Stomach (tissue), 9 donors: ENCODE results near the gene MPP3. TPM values are rescaled to one million over a fixed set of nuclear protein-coding genes. Genes with fewer than 3 reads are reported as not detected.

Experiments
- DNase-seq, 2 donors: peaks; one replicate each; pipeline versions ENCODE4 v3.0.0 to v3.0.0-alpha.2; 2013 to 2019
- H3K27ac ChIP-seq, 5 donors: fragments of 200-600 bp in 4 of 5; sonication (generic) in 4 of 5; one replicate each; pipeline ENCODE4 v1.5.1; 2013 to 2019; ENCODE audit warnings: mild to moderate bottlenecking in 1 of 5, moderate library complexity in 1 of 5
- H3K27me3 ChIP-seq, 3 donors: fragments of 200-600 bp; sonication (generic); one replicate each; pipeline ENCODE4 v1.5.1; 2017 to 2019; ENCODE audit warnings: mixed run types in 1 of 3
- H3K36me3 ChIP-seq, 4 donors: fragments of 200-600 bp; sonication (generic); 1 replicate in 3 of 4; 2 replicates in 1 of 4; pipeline ENCODE4 v1.5.1; 2016 to 2019
- H3K4me1 ChIP-seq, 4 donors: fragments of 200-600 bp; sonication (generic); one replicate each; pipeline ENCODE4 v1.5.1; 2016 to 2019
- H3K4me3 ChIP-seq, 4 donors: fragments of 200-600 bp; sonication (generic) in 3 of 4; one replicate each; pipeline ENCODE4 v1.5.1; 2016 to 2019; ENCODE audit warnings: mild to moderate bottlenecking in 1 of 4
- H3K9me3 ChIP-seq, 4 donors: fragments of 200-600 bp; sonication (generic); one replicate each; pipeline ENCODE4 v1.5.1; 2016 to 2019
- EP300 ChIP-seq: sonication (generic); formaldehyde crosslinking; IDR thresholded peaks from one replicate; pipeline ENCODE4 v1.6.1; 2017; ENCODE audit warnings: antibody characterized with exemption
- POLR2A ChIP-seq, 4 donors: fragments of 450-650 bp; IDR thresholded peaks; one replicate each; pipeline ENCODE4 v1.6.1; 2016; ENCODE audit warnings: antibody characterized with exemption in 4 of 4, control low read depth in 2 of 4, mild to moderate bottlenecking in 1 of 4, moderate library complexity in 1 of 4
- POLR2AphosphoS5 ChIP-seq, 3 donors: sonication (generic); formaldehyde crosslinking; IDR thresholded peaks; one replicate each; pipeline ENCODE4 v1.6.1; 2016; ENCODE audit warnings: antibody characterized with exemption in 3 of 3
- WGBS, 5 donors: extraction: QIAGEN DNeasy Blood & Tissue Kit in 3 of 5; methylation state at CpG; one replicate each; pipeline versions ENCODE4 v1.1.5 to v1.1.7; 2013 to 2018; 5-methylcytosine and 5-hydroxymethylcytosine counted together
- intact Hi-C: fragments of 100-400 bp; cut with DNase I; formaldehyde crosslinking; loops from one replicate; pipeline ENCODE4 v1.15.1; 2023; ENCODE audit warnings: low total_unique reads
- polyA plus RNA-seq, 3 donors: library from polyadenylated mRNA; stranded (reverse); fragments of 200-250 nt; gene quantifications; one replicate each; pipeline ENCODE4 v1.2.3, GENCODE V29; 2013
- total RNA-seq, 5 donors: library from RNA; depleted of rRNA; stranded (reverse); fragments of >200 nt; gene quantifications; one replicate each; pipeline versions ENCODE4 v1.1.0 to v1.2.3, GENCODE V29; 2014 to 2016
- TF ChIP-seq, protein P1 (sequence below), 7 experiments: fragments of 450-650 bp in 4 of 7; fragments of 200-600 bp in 3 of 7; sonication (generic) in 3 of 7; IDR thresholded peaks; one replicate each; pipeline ENCODE4 v1.5.1; 2016 to 2019; ENCODE audit warnings: antibody characterized with exemption in 7 of 7, control low read depth in 2 of 7, mild to moderate bottlenecking in 1 of 7
- donor health status: healthy with polysubstance abuse.
- donor health status: Bipolar disorder and iron deficiency.
- donor health status: healthy.

The MPP3 gene
- total and polyA plus RNA-seq, 8 donors: 0.31 to 22.8 (median 10.6) TPM

DNA sequence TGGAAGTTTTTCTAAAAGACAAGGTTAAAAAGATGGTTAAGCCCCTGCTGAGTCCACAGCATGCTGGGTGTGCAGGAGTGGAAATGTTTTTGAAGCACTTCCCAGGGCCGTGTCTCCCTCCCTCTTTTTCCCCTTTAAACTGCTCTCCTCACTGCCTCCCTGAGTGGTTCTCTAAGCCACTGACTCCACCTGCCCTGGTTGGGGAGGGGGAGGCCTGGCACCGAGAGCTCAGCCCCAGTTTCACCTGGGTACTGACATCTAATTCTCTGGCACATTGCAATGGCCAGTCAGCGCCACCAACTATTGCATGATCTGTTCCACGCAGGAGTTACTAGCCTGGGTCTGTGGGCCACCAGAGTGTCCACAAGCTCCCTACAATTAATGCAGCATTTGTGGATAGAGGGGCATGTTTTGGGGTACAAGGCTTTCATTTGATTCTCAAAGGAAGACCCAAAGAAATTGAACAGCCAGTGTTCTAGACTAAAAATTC, 22.7 kb downstream of the MPP3 start:
- intact Hi-C loops: no loop called here
- H3K36me3 ChIP-seq: peaks cover 9 to 72% (median 46%) of the 10 kb centered on the region in 4 donors
- H3K9me3 ChIP-seq: no peaks in the 10 kb centered on the region
- DNase-seq: no peak
- TF ChIP-seq, protein P1, sequence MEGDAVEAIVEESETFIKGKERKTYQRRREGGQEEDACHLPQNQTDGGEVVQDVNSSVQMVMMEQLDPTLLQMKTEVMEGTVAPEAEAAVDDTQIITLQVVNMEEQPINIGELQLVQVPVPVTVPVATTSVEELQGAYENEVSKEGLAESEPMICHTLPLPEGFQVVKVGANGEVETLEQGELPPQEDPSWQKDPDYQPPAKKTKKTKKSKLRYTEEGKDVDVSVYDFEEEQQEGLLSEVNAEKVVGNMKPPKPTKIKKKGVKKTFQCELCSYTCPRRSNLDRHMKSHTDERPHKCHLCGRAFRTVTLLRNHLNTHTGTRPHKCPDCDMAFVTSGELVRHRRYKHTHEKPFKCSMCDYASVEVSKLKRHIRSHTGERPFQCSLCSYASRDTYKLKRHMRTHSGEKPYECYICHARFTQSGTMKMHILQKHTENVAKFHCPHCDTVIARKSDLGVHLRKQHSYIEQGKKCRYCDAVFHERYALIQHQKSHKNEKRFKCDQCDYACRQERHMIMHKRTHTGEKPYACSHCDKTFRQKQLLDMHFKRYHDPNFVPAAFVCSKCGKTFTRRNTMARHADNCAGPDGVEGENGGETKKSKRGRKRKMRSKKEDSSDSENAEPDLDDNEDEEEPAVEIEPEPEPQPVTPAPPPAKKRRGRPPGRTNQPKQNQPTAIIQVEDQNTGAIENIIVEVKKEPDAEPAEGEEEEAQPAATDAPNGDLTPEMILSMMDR (IDR thresholded peaks at IDR 0.05): no peak
- no peak for TF ChIP-seq POLR2AphosphoS5 (IDR thresholded peaks at IDR 0.05)
- no peak for TF ChIP-seq EP300
- no peak for TF ChIP-seq POLR2A (IDR thresholded peaks at IDR 0.05)
- 82 to 94% (median 89%) methylated on average over 4 of the region's 4 CpGs for WGBS, 5 donors
- no peak overlapping the region for H3K27ac ChIP-seq
- H3K4me3 ChIP-seq: no peak overlapping the region
- H3K27me3 ChIP-seq: no peaks in the 10 kb centered on the region
- peaks cover 0 to 5% (median 0%) of the 10 kb centered on the region in 4 donors for H3K4me1 ChIP-seq

DNA sequence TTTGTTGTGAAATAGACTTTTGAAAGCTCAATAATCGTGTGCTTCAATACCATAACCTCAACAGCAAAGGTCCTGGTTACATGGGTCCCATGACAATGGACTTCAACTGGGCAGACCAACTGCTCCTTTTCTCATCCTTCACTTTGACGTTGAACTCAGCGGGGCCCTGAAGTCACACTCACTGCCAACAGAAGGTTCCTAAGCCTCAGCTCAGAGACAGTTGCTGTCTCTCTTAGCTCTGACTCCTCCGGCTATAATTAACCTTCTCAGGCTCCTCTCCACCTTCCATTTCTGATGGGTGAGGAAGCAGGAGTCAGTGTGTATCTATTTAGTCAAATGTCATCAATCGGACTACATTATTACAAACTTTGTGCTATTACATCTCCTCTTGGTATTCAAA, 23.8 kb downstream of the MPP3 start:
- intact Hi-C loops: no loop called here
- peaks cover 9 to 72% (median 44%) of the 10 kb centered on the region in 4 donors for H3K36me3 ChIP-seq
- 91 to 95% (median 93%) methylated on average over 5 of the region's 5 CpGs for WGBS, 5 donors

DNA sequence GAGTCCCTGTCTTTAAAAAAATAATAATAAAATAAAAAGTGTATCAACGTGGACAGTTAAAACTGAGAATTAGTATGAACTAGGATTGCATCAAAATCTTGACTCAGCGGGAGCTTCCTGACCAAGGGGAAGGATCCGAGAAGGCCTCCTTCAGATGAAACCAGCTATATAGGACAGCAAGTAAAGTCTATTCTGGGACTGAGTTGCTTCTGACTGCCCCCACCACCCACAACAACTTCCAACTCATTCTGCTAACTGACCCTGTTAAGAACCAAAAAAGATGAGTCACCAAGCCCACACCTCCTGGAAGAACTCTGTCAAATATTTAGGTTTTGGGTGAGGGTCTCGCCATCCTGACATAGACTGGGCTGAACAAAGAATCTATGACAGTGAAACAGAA, 24.9 kb downstream of the MPP3 start:
- H3K9me3 ChIP-seq: no peaks in the 10 kb centered on the region
- TF ChIP-seq POLR2A (IDR thresholded peaks at IDR 0.05) (no peak), POLR2AphosphoS5 (IDR thresholded peaks at IDR 0.05) (no peak), EP300 (no peak)
- TF ChIP-seq, protein P1 (IDR thresholded peaks at IDR 0.05): no peak
- peaks cover 5 to 69% (median 37%) of the 10 kb centered on the region in 4 donors for H3K36me3 ChIP-seq
- no peak for DNase-seq
- H3K27ac ChIP-seq: no peak overlapping the region
- 92 to 94% (median 93%) methylated on average over 4 of the region's 4 CpGs for WGBS, 5 donors
- intact Hi-C loops: no loop called here
- H3K4me1 ChIP-seq: no peaks in the 10 kb centered on the region
- H3K4me3 ChIP-seq: no peak overlapping the region
- H3K27me3 ChIP-seq: no peaks in the 10 kb centered on the region

More for the DNA sequence above, 23.8 kb downstream of the MPP3 start:
- no peak for DNase-seq
- Histone ChIP-seq H3K27ac (no peak overlapping the region), H3K4me3 (no peak overlapping the region), H3K27me3 (no peaks in the 10 kb centered on the region), H3K4me1 (no peaks in the 10 kb centered on the region), H3K9me3 (no peaks in the 10 kb centered on the region)
- TF ChIP-seq POLR2AphosphoS5 (IDR thresholded peaks at IDR 0.05) (no peak), EP300 (no peak), POLR2A (IDR thresholded peaks at IDR 0.05) (no peak)
- TF ChIP-seq, protein P1 (IDR thresholded peaks at IDR 0.05): no peak

DNA sequence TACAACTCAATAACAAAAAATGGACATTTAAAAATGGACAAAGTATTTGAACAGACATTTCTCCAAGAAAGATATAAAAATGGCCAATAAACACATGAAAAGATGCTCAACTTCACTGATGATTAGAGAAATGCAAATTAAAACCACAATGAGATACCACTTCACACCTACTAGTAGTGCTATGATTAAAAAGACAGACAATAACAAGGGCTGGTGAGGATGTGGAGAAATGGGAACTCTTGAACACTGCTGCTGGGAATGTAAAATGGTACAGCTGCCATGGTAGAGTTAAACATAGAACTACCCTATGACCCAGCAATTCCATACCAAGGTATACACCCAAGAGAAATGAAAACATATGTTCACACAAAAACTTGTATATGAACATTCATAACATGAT, 27.8 kb downstream of the MPP3 start:
- no peak for DNase-seq
- no peak overlapping the region for H3K4me3 ChIP-seq
- intact Hi-C loops: no loop called here
- no peak for TF ChIP-seq POLR2AphosphoS5 (IDR thresholded peaks at IDR 0.05)
- TF ChIP-seq EP300: no peak
- no peak for TF ChIP-seq POLR2A (IDR thresholded peaks at IDR 0.05)
- TF ChIP-seq, protein P1 (IDR thresholded peaks at IDR 0.05): no peak
- H3K27me3 ChIP-seq: no peaks in the 10 kb centered on the region
- H3K9me3 ChIP-seq: no peaks in the 10 kb centered on the region
- H3K36me3 ChIP-seq: peaks cover 5 to 62% (median 35%) of the 10 kb centered on the region in 4 donors
- H3K27ac ChIP-seq: no peak overlapping the region
- H3K4me1 ChIP-seq: no peaks in the 10 kb centered on the region
